GM12864 (cell line): Measurements from ENCODE around the gene KCTD16.

Experiments used
- DNase-seq: peaks from one replicate; pipeline ENCODE4 v3.0.0-alpha.2; 2011; ENCODE audit warnings: low read depth
- H3K4me3 ChIP-seq: 2 replicates; pipeline ENCODE4 v1.5.1; 2011; ENCODE audit warnings: mild to moderate bottlenecking, low read depth, low read length, control low read depth
- CTCF ChIP-seq: IDR thresholded peaks from 2 replicates; pipeline ENCODE4 v1.5.1; 2011; ENCODE audit warnings: low read depth, mild to moderate bottlenecking, moderate library complexity, low read length, control low read depth, inconsistent platforms; ENCODE audit errors: missing control alignments

KCTD16 gene

GRCh38 chr5:144374637-144375036, 204.0 kb downstream of the KCTD16 start:
- no peak overlapping the region for H3K4me3 ChIP-seq
- DNase-seq: no peak
- TF ChIP-seq CTCF: no peak

GRCh38 chr5:144377207-144377606, 206.5 kb downstream of the KCTD16 start:
- H3K4me3 ChIP-seq: no peak overlapping the region
- TF ChIP-seq CTCF: no peak
- no peak for DNase-seq

GRCh38 chr5:144378681-144379080, 208.0 kb downstream of the KCTD16 start:
- H3K4me3 ChIP-seq: no peak overlapping the region
- DNase-seq: no peak
- no peak for TF ChIP-seq CTCF

- no peak for DNase-seq
- H3K4me3 ChIP-seq: no peak overlapping the region
- TF ChIP-seq CTCF: no peak
These were observed 214.9 kb downstream of the KCTD16 start for GRCh38 chr5:144385597-144385996.

GRCh38 chr5:144386315-144386714, 215.6 kb downstream of the KCTD16 start:
- TF ChIP-seq CTCF: no peak
- DNase-seq: no peak
- H3K4me3 ChIP-seq: no peak overlapping the region

GRCh38 chr5:144390133-144390532, 219.5 kb downstream of the KCTD16 start:
- no peak overlapping the region for H3K4me3 ChIP-seq
- no peak for DNase-seq
- TF ChIP-seq CTCF: peak; percentile 18

GRCh38 chr5:144391044-144391443, 220.4 kb downstream of the KCTD16 start:
- no peak for TF ChIP-seq CTCF
- no peak overlapping the region for H3K4me3 ChIP-seq
- no peak for DNase-seq
